ENCODE results near the gene AP2S1.

- no peak for TF ChIP-seq YY1 (IDR thresholded peaks at IDR 0.05; ENCODE audit: low read depth)
- TF ChIP-seq TEAD4 (IDR thresholded peaks at IDR 0.05), result no peak
- TF ChIP-seq RAD21 (IDR thresholded peaks at IDR 0.05; ENCODE audit: low read depth), result no peak
- no peak for TF ChIP-seq MAX (IDR thresholded peaks at IDR 0.05)
- no peak for TF ChIP-seq TAF1 (IDR thresholded peaks at IDR 0.05; ENCODE audit: low read depth)
- no peak for TF ChIP-seq NFIC (IDR thresholded peaks at IDR 0.05)
- TF ChIP-seq REST (IDR thresholded peaks at IDR 0.05; ENCODE audit: low read depth), result no peak
- TF ChIP-seq EP300 (IDR thresholded peaks at IDR 0.05; ENCODE audit: borderline replicate concordance), result no peak
- TF ChIP-seq CEBPB (IDR thresholded peaks at IDR 0.05), result no peak
- no peak for TF ChIP-seq USF1 (IDR thresholded peaks at IDR 0.05)
- TF ChIP-seq TCF12 (IDR thresholded peaks at IDR 0.05; ENCODE audit: low read depth), result no peak
- TF ChIP-seq ZBTB7A (IDR thresholded peaks at IDR 0.05; ENCODE audit: low read depth), result no peak
Measured at GRCh38 chr19:46809534-46810272, 40.9 kb downstream of the AP2S1 start.
